Rectal smooth muscle tissue (tissue), 1 donor: ENCODE results near the gene RASD2.
A peak's percentile ranks its signal among the peaks of the same experiment; 100 is the strongest.
"Not testable (repeated sequence)": the region's sequence is repeated elsewhere in the genome, so short reads cannot be mapped to it uniquely, and the experiment has no call there.

Experiments
- H3K27ac ChIP-seq: one replicate; pipeline ENCODE4 v1.7.0; 2013; ENCODE audit warnings: low read depth, low read length, inconsistent platforms
- H3K27me3 ChIP-seq: one replicate; pipeline ENCODE4 v1.7.0; 2013; ENCODE audit warnings: low read length; ENCODE audit not compliant: control insufficient read depth, insufficient read depth
- H3K36me3 ChIP-seq: one replicate; pipeline ENCODE4 v1.7.0; 2013; ENCODE audit warnings: low read length; ENCODE audit not compliant: control insufficient read depth, insufficient read depth
- H3K4me1 ChIP-seq: one replicate; pipeline ENCODE4 v1.7.0; 2013; ENCODE audit warnings: low read length; ENCODE audit not compliant: control insufficient read depth, insufficient read depth
- H3K4me3 ChIP-seq: one replicate; pipeline ENCODE4 v1.7.0; 2013; ENCODE audit warnings: low read length
- H3K9ac ChIP-seq: one replicate; pipeline ENCODE4 v1.7.0; 2013; ENCODE audit warnings: low read length

RASD2 gene, protein sequence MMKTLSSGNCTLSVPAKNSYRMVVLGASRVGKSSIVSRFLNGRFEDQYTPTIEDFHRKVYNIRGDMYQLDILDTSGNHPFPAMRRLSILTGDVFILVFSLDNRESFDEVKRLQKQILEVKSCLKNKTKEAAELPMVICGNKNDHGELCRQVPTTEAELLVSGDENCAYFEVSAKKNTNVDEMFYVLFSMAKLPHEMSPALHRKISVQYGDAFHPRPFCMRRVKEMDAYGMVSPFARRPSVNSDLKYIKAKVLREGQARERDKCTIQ

DNA sequence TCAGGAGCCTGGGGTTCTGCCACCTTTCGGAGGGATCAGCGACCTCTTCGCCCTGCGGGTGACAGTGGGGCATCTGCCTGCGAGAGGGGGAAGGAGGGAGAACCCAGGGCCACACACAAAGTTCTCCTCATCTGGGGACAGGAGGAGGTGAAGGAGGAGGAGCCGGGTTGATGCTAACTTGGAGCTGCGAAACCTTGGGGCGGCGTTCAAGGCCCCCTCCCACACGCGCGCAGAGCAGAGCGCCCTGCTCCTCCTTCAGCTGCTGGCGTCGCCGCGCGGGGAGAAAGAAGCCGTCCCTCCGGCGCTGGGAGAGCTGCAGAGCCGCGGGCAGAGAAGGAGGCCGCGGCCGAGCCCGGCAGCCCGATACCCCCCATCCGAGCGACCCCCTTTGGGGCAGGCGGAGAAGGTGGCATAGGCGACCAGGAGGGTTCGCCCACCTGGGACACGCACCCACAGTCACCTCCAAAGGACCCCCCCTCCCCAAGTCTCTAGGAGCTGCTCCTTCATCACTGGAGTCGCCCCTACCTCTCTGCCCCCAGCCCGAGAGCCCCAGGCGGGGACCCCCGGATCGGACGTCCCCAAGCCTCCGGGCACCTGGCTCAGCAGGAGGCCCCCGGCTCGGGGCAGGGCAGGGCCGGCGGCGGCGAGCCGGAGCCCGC, at the start of gene RASD2:
Gene RASD2 (plus strand): TSS at position 237 of the 659 bp plus-strand sequence. CDS start 5,979 bp downstream, outside the sequence.
- peak within 1 kb of the TSS; percentile 86 for H3K4me3 ChIP-seq
- H3K27me3 ChIP-seq, result no peaks in the 10 kb centered on the region
- peak within 1 kb of the TSS; percentile 25 for H3K9ac ChIP-seq
- H3K27ac ChIP-seq, result peak within 1 kb of the TSS; percentile 91
- H3K4me1 ChIP-seq, result peaks cover 6% of the 10 kb centered on the region
- no peaks in the 10 kb centered on the region for H3K36me3 ChIP-seq

DNA sequence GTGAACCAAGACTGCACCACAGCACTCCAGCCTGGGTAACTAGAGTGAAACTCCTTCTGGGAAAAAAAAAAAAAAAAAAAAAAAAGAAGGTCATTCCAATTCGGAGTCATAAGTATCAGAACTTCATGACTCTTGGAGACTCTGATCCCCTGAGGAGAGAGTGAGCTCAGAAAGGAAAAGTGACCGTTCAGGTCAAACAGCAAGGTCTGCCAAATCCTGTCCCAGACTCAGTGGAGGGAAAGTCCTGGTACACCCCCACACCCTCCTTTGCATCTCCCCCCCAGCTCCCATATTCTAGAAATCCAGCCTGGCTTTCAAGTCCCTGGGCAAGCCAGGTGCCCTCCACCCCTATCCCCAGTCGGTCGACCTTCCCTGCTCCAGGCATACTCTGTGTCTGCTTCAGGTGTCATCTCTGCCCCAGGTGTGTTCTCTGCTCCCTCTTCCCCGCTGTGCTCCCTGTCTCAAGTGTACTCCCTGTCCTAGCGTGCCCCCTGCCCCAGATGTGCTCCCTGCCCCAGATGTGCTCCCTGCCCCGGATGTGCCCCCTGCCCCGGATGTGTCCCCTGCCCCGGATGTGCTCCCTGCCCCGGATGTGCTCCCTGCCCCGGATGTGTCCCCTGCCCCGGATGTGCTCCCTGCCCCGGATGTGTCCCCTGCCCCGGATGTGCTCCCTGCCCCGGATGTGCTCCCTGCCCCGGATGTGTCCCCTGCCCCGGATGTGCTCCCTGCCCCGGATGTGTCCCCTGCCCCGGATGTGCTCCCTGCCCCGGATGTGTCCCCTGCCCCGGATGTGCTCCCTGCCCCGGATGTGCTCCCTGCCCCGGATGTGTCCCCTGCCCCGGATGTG, 49.3 kb upstream of the RASD2 start:
- H3K36me3 ChIP-seq, result not testable (repeated sequence)

DNA sequence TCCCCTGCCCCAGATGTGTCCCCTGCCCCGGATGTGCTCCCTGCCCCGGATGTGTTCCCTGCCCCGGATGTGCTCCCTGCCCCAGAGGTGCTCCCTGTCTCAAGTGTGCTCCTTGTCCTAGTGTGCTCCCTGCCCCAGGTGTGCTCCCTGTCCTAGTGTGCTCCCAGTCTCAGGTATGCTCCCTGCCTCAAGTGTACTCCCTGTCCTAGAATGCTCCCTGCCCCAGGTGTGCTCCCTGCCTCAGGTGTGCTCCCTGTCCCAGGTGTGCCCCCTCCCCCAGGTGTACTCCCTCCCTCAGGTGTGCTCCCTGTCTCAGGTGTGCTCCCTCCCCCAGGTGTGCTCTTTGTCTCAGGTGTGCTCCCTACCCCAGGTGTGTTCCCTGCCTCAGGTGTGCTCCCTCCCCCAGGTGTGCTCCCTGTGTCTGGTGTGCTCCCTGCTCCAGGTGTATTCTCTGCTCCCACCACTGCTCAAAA, 48.7 kb upstream of the RASD2 start:
- no peak overlapping the region for H3K27ac ChIP-seq
- H3K36me3 ChIP-seq, result no peaks in the 10 kb centered on the region
- peaks cover 2% of the 10 kb centered on the region for H3K27me3 ChIP-seq
- no peak overlapping the region for H3K4me3 ChIP-seq
- no peak overlapping the region for H3K9ac ChIP-seq
- no peaks in the 10 kb centered on the region for H3K4me1 ChIP-seq

More for the DNA sequence above, 49.3 kb upstream of the RASD2 start:
- H3K4me3 ChIP-seq, H3K4me1 ChIP-seq, H3K27me3 ChIP-seq, H3K9ac ChIP-seq, H3K27ac ChIP-seq: not testable (repeated sequence)

DNA sequence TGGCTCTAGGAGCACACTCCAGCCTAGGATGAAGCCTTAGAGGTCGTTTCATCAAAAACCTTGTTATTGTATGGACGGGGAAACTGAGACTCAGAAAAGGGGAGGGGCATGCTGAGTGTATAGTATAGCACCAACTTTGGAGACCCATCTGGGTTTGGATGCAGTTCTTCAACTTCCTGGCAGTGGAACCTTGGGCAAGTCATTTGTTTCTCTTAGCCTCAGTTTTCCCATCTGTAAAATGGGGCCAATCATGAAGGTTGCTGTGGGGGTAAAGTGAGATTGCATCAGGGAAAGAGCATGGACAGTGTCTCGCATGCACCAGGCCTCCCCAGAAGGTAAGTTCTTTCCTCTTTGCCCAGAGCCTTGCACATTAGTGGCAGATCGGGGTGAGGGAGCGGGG, 47.6 kb upstream of the RASD2 start:
- Histone ChIP-seq H3K27me3 (peaks cover 2% of the 10 kb centered on the region), H3K4me1 (no peaks in the 10 kb centered on the region), H3K4me3 (no peak overlapping the region), H3K9ac (no peak overlapping the region), H3K27ac (no peak overlapping the region), H3K36me3 (no peaks in the 10 kb centered on the region)

DNA sequence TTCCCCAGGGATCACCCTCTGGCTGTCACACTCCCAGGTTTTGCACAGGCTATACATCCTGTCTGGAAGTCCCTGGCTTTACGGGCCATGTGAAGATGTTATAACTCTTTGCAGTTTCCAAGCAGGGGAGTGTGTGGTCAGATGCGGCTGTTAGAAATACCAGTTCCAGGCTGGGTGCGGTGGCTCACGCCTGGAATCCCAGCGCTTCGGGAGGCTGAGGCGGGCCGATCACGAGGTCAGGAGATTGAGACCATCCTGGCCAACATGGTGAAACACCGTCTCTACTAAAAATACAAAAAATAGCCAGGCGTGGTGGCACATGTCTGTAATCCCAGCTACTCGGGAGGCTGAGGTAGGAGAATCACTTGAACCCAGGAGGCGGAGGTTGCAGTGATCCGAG, 44.9 kb upstream of the RASD2 start:
- not testable (repeated sequence) for H3K36me3 ChIP-seq, H3K27ac ChIP-seq, H3K4me3 ChIP-seq, H3K9ac ChIP-seq, H3K4me1 ChIP-seq, H3K27me3 ChIP-seq

DNA sequence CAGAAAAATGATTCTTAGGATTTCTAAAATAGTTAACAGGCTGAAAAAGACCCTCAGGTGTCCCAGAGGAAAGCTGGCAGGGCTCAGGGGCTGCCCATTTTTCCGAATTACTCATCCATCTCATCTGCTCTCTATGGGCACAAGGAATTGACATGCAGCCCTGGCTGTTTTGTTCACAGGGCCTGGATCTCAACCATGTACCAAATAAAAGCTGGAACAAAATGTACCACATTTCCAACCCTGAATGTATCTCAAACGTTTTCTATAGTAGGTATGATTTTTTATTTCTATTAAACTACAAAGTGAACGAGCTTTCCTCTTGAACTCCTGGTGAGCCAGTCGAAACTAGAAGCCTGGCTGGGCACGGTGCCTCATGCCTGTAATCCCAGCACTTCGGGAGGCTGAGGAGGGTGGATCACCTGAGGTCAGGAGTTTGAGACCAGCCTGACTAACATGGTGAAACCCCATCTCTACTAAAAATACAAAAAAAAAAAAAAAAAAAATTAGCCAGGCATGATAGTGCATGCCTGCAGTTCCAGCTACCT, 43.8 kb upstream of the RASD2 start:
- H3K27ac ChIP-seq, result peak overlapping the region; percentile 8
- peaks cover 4% of the 10 kb centered on the region for H3K4me1 ChIP-seq
- no peak overlapping the region for H3K4me3 ChIP-seq
- H3K27me3 ChIP-seq, result peaks cover 2% of the 10 kb centered on the region
- no peaks in the 10 kb centered on the region for H3K36me3 ChIP-seq
- H3K9ac ChIP-seq, result no peak overlapping the region

DNA sequence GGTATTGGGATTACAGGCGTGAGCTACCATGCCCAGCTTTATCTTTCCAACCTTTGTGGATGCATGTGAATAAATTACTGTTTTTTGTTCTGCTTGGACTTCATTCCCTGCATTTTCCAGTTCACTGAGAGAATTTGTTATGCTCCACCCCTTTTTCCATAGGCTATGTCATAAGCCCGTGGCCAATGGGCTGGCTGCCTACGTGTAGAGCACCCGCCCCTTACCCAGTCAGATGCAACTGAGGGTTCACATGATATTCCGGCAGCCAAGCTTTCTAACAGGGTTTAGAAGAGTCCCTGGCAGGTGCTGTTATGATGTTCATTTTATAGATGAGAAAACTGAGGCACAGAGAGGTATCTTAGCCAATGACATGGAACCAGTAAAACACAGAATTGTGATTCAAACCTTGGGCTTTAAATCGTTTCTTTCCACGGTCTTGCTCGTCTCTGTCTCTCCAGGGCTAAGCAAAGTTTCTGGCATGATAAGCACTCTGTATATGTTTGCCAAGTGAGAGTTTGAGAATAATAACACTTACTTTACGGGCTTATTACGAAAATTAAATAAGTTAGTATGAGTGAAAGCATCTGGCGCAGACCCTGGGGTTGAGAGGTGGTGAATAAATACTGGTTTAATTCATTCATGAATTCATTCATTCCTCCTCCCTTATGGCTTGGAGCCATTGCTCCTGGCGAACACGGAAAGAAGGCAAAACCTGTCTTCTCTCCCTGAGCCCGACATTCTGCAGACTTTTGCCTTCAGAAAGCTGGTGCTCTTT, 42.4 kb upstream of the RASD2 start:
- no peak overlapping the region for H3K27ac ChIP-seq
- peaks cover 4% of the 10 kb centered on the region for H3K4me1 ChIP-seq
- no peaks in the 10 kb centered on the region for H3K36me3 ChIP-seq
- peaks cover 2% of the 10 kb centered on the region for H3K27me3 ChIP-seq
- H3K4me3 ChIP-seq, result no peak overlapping the region
- no peak overlapping the region for H3K9ac ChIP-seq

DNA sequence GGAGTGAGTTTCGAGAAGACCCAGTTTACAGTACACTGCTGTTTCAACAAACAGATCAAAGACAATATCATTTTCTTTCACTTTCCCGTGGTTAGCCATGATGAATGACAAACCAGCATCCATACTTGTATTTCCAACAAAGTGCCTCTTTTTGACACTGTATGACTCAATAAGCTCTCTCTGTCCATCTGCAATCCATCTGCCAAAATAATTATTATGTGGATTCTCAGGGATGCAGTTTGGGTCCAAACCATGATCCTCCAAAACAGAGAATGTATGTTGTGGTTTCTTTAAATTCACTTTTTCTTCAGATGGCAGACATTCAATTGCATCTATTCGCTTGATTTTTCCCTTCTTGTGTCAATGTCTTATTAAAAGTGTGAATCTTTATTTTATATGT, 37.8 kb upstream of the RASD2 start:
- no peak overlapping the region for H3K4me3 ChIP-seq
- no peak overlapping the region for H3K27ac ChIP-seq
- H3K4me1 ChIP-seq, result peaks cover 4% of the 10 kb centered on the region
- no peak overlapping the region for H3K9ac ChIP-seq
- H3K36me3 ChIP-seq, result no peaks in the 10 kb centered on the region
- no peaks in the 10 kb centered on the region for H3K27me3 ChIP-seq

DNA sequence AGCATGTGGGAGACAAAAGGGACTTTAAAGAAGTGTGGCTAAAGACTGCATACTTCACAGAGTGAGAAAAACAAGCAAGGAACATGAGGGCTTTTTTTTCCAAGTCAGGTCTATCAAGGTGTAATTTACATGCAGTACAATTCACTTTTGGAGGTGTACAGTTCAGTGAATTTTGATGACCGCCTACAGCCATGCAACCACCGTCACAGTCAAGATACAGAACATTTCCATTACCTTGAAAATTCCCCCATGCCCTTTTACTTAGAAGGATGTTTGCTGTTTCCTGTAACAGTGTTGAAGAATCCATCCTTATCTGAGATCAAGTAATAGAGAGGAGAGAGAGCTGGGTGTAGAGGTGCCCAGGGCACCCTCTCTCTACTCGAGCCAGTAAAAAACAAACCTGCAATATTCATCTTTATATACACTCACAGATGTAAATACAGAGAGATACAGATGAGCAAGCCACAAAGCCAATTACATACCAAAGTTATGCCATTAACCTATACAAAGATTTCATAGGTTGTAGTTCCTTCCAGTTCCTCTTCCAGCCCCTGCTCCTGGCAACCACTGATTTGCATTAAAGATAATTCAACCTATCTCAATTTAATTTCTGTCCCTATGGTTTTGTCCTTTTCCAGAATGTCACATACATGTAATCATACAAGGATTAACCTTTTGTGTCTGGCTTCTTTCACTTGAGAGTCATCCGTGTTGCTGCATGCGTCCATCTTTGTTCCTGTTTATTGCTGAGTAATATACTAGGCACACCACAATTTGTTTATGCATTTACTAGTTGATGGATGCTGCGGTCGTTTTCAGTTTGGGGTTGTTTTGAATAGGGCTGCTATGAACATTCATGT, 35.0 kb upstream of the RASD2 start:
- H3K27me3 ChIP-seq, result no peaks in the 10 kb centered on the region
- H3K4me3 ChIP-seq, result no peak overlapping the region
- H3K9ac ChIP-seq, result no peak overlapping the region
- no peak overlapping the region for H3K27ac ChIP-seq
- H3K36me3 ChIP-seq, result no peaks in the 10 kb centered on the region
- H3K4me1 ChIP-seq, result no peaks in the 10 kb centered on the region

DNA sequence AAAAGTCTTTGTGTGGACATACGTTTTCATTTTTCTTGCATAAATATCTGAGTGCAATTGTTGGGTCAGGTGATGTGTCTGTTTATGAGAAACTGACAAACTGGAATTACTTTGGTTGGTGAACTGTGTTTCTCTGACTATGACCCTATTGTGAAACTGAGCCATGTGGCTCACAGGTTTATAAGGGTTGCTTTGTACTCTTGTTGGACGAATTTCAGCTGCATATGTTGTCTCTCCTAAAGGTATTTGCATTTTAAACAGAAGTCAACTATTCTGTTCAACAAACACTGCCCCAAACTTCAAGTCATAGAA, 34.4 kb upstream of the RASD2 start:
- H3K4me1 ChIP-seq, result no peaks in the 10 kb centered on the region
- H3K27me3 ChIP-seq, result no peaks in the 10 kb centered on the region
- no peak overlapping the region for H3K27ac ChIP-seq
- no peak overlapping the region for H3K4me3 ChIP-seq
- H3K36me3 ChIP-seq, result no peaks in the 10 kb centered on the region
- H3K9ac ChIP-seq, result no peak overlapping the region

DNA sequence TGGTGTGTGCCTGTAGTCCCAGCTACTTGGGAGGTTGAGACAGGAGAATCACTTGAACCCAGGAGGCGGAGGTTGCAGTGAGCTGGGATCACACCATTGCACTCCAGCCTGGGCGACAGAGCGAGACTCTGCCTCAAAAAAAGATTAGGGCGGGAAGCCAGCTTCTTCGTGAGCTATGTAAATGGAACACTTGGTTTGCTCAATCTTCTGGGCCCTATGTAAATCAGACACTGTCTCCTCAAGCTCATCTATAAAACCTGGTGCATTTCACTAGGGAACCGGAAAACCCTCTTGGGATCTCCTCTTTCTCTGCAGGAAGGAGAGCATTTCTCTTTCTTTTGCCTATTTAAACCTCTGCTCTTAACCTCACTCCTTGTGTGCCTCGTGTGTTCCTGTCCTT, 32.8 kb upstream of the RASD2 start:
- not testable (repeated sequence) for H3K27me3 ChIP-seq, H3K4me3 ChIP-seq, H3K4me1 ChIP-seq, H3K36me3 ChIP-seq, H3K9ac ChIP-seq, H3K27ac ChIP-seq
